WTC11 (cell line): ENCODE data around the gene RBMS2. TPM values are rescaled to one million over a fixed set of nuclear protein-coding genes. Genes with fewer than 3 reads are reported as not detected.

Source experiments
- ATAC-seq: fragments of 200-7000 bp; cut with Tn5 transposase; 2 replicates; pipeline ENCODE4 v1.10.0; 2021; ENCODE audit warnings: mild to moderate bottlenecking, moderate library complexity
- CTCF ChIA-PET: fragments of 300-600 bp; sonication (Branson Sonifier 250); formaldehyde crosslinking; loops from one replicate; lab custom pipeline; 2021; ENCODE audit warnings: antibody characterized with exemption; lab: Charles Lee
- POLR2A ChIA-PET: fragments of 350-600 bp; sonication (Branson Sonifier 250); formaldehyde crosslinking; loops from one replicate; lab custom pipeline; 2021; ENCODE audit warnings: antibody characterized with exemption; lab: Charles Lee
- DNase-seq: peaks from one replicate; pipeline ENCODE4 v3.0.0; 2021; ENCODE audit warnings: low spot score
- H3K27ac Mint-ChIP-seq: 2 replicates; pipeline ENCODE4 v1.8.0; 2021; ENCODE audit warnings: mixed read lengths
- H3K27me3 Mint-ChIP-seq: 2 replicates; pipeline ENCODE4 v1.8.0; 2021; ENCODE audit warnings: low read depth, mild to moderate bottlenecking, moderate library complexity, mixed read lengths
- H3K36me3 Mint-ChIP-seq: 2 replicates; pipeline ENCODE4 v1.8.0; 2021; ENCODE audit warnings: mixed read lengths
- H3K4me1 Mint-ChIP-seq: 2 replicates; pipeline ENCODE4 v1.8.0; 2022; ENCODE audit warnings: mixed read lengths
- H3K4me3 Mint-ChIP-seq: 2 replicates; pipeline ENCODE4 v1.8.0; 2021; ENCODE audit warnings: mild to moderate bottlenecking, moderate library complexity, mixed read lengths
- H3K9me3 Mint-ChIP-seq: 2 replicates; pipeline ENCODE4 v1.8.0; 2021; ENCODE audit warnings: mixed read lengths
- ATF1 ChIP-seq: sonication (generic); formaldehyde crosslinking; IDR thresholded peaks from 2 replicates; pipeline ENCODE4 v1.8.1; 2023; ENCODE audit warnings: mild to moderate bottlenecking, moderate library complexity, missing genetic modification reagents
- CREB1 ChIP-seq: sonication (generic); formaldehyde crosslinking; IDR thresholded peaks from 2 replicates; pipeline ENCODE4 v1.8.0; 2023; ENCODE audit warnings: mild to moderate bottlenecking, missing genetic modification reagents
- CREM ChIP-seq: sonication (generic); formaldehyde crosslinking; IDR thresholded peaks from 2 replicates; pipeline ENCODE4 v1.8.1; 2022; ENCODE audit warnings: mild to moderate bottlenecking, missing genetic modification reagents, moderate library complexity
- ELF4 ChIP-seq: sonication (generic); formaldehyde crosslinking; IDR thresholded peaks from 2 replicates; pipeline ENCODE4 v1.8.1; 2022; ENCODE audit warnings: low read depth, mild to moderate bottlenecking, moderate library complexity, missing genetic modification reagents
- FOXP1 ChIP-seq: sonication (generic); formaldehyde crosslinking; IDR thresholded peaks from 2 replicates; pipeline ENCODE4 v1.8.0; 2022; ENCODE audit warnings: missing genetic modification reagents, mild to moderate bottlenecking, moderate library complexity, borderline replicate concordance
- GABPB1 ChIP-seq: sonication (generic); formaldehyde crosslinking; IDR thresholded peaks from 2 replicates; pipeline ENCODE4 v1.8.1; 2023; ENCODE audit warnings: mild to moderate bottlenecking, missing genetic modification reagents
- MYBL2 ChIP-seq: sonication (generic); formaldehyde crosslinking; IDR thresholded peaks from 2 replicates; pipeline ENCODE4 v1.8.1; 2023; ENCODE audit warnings: mild to moderate bottlenecking, moderate library complexity, missing genetic modification reagents
- NFYB ChIP-seq: sonication (generic); formaldehyde crosslinking; conservative IDR thresholded peaks from 2 replicates; pipeline ENCODE4 v1.8.0; 2022; ENCODE audit warnings: low read depth, missing genetic modification reagents
- NR2C2 ChIP-seq: sonication (generic); formaldehyde crosslinking; IDR thresholded peaks from 2 replicates; pipeline ENCODE4 v1.8.0; 2022; ENCODE audit warnings: mild to moderate bottlenecking, missing genetic modification reagents
- OVOL2 ChIP-seq: fragments of 250-450 bp; sonication (Bioruptor Pico); IDR thresholded peaks from 2 replicates; pipeline ENCODE4 v1.9.0; 2021; ENCODE audit warnings: mild to moderate bottlenecking, borderline replicate concordance
- SMAD3 ChIP-seq: sonication (generic); formaldehyde crosslinking; IDR thresholded peaks from 2 replicates; pipeline ENCODE4 v1.8.0; 2022; ENCODE audit warnings: missing genetic modification reagents, mild to moderate bottlenecking, borderline replicate concordance
- ZNF121 ChIP-seq: sonication (generic); formaldehyde crosslinking; IDR thresholded peaks from 2 replicates; pipeline ENCODE4 v1.8.0; 2023; ENCODE audit warnings: missing genetic modification reagents
- ZNF317 ChIP-seq: sonication (generic); formaldehyde crosslinking; IDR thresholded peaks from 2 replicates; pipeline ENCODE4 v1.8.1; 2023; ENCODE audit warnings: low read depth, mild to moderate bottlenecking, moderate library complexity, missing genetic modification reagents, borderline replicate concordance
- total RNA-seq: library from RNA; stranded (reverse); gene quantifications from 3 replicates; pipeline ENCODE4 v1.2.3, GENCODE V29; 2021
- TF ChIP-seq, protein P1 (sequence below): fragments of 200-600 bp; IDR thresholded peaks from 2 replicates; pipeline ENCODE4 v1.8.0; 2022; ENCODE audit warnings: antibody characterized with exemption
- TF ChIP-seq, protein P2 (sequence below): fragments of 250-450 bp; sonication (Bioruptor Pico); IDR thresholded peaks from 2 replicates; pipeline ENCODE4 v2.1.2; 2022; ENCODE audit warnings: mild to moderate bottlenecking, moderate library complexity
- TF ChIP-seq, protein P3 (sequence below): sonication (generic); formaldehyde crosslinking; IDR thresholded peaks from 2 replicates; pipeline ENCODE4 v1.8.1; 2023; ENCODE audit warnings: mild to moderate bottlenecking, missing genetic modification reagents, borderline replicate concordance

Gene RBMS2
- total RNA-seq, 1 experiment from 2014 or later, result 16.7 TPM

DNA sequence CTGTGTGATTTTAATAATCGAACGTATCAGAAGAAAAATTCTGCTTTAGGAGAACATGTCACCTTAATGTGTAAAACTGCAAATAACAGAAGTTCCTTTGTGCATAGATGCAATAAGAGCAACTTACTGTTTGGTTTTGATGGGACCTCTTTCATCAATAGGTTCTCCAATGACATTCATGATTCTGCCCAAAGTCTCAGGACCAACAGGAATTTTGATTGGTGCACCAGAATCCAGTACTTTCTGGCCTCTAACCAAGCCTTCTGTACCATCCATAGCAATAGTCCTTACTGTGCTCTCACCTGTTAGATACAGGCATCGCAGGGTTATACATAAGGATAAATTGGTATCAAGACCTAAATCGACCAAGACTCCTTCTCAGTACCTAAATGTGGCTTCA is 123.0 kb downstream of the RBMS2 start:
- H3K27ac Mint-ChIP-seq, result peak overlapping the region; percentile 97
- H3K27me3 Mint-ChIP-seq, result no peaks in the 10 kb centered on the region; the same call in 1 of the 2 replicates
- no peak for ATAC-seq
- H3K4me3 Mint-ChIP-seq, result peak overlapping the region; percentile 99
- ChIA-PET POLR2A (interaction anchor here (1.0 to 2.2 kb wide), 2 partner anchors 10 to 73 kb away, joined by 3 to 12 read pairs; no protein-coding TSS in a partner anchor), CTCF (interaction anchor here (3.7 kb wide), 1 partner anchor 8 kb away, joined by 37 read pairs; no protein-coding TSS in a partner anchor)
- H3K4me1 Mint-ChIP-seq, result peaks cover 20% of the 10 kb centered on the region
- no peaks in the 10 kb centered on the region for H3K9me3 Mint-ChIP-seq
- no peak for DNase-seq
- H3K36me3 Mint-ChIP-seq, result peaks cover 54% of the 10 kb centered on the region
- no peak for TF ChIP-seq ELF4
- no peak for TF ChIP-seq CREM (CRISPR knock-in tag)
- TF ChIP-seq, protein P1, sequence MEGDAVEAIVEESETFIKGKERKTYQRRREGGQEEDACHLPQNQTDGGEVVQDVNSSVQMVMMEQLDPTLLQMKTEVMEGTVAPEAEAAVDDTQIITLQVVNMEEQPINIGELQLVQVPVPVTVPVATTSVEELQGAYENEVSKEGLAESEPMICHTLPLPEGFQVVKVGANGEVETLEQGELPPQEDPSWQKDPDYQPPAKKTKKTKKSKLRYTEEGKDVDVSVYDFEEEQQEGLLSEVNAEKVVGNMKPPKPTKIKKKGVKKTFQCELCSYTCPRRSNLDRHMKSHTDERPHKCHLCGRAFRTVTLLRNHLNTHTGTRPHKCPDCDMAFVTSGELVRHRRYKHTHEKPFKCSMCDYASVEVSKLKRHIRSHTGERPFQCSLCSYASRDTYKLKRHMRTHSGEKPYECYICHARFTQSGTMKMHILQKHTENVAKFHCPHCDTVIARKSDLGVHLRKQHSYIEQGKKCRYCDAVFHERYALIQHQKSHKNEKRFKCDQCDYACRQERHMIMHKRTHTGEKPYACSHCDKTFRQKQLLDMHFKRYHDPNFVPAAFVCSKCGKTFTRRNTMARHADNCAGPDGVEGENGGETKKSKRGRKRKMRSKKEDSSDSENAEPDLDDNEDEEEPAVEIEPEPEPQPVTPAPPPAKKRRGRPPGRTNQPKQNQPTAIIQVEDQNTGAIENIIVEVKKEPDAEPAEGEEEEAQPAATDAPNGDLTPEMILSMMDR, result no peak
- no peak for TF ChIP-seq SMAD3
- TF ChIP-seq MYBL2 (CRISPR knock-in tag), result no peak
- no peak for TF ChIP-seq ZNF317 (CRISPR knock-in tag)
- no peak for TF ChIP-seq GABPB1 (CRISPR knock-in tag)
- no peak for TF ChIP-seq CREB1 (CRISPR knock-in tag)
- TF ChIP-seq NR2C2 (CRISPR knock-in tag), result no peak

DNA sequence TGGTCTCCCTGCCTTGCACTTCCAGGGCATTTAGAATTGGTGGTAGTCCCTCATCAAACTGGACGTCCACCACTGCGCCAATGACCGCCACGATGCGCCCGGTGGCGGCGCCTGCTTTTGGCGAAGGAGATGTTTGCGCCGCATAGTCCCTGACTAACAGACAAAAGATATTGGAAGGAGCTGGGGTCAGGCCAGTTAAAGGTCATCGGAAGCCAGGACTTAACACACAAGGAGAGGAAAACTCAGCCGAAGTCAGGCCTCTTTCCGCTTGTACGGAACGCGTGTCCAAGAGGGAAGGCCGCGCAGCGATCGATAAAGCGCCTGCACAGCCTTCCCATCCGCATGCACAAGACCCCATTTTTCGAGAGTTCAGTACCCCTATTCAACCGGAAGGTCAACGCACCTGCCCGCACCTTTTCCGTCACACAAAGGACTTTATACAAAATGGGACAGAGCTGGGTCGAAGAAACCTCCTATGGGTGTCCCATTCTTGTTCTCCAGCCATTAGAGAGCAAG is 123.6 kb downstream of the RBMS2 start:
- ATAC-seq (no peak), DNase-seq (no peak)
- TF ChIP-seq OVOL2 (CRISPR knock-in tag) (no peak), FOXP1 (CRISPR knock-in tag) (peak; percentile 0; the same call in 1 of the 2 replicates), ATF1 (0 out of 2 replicates have a peak, but pooled peaks have one; percentile 26), ZNF121 (CRISPR knock-in tag) (no peak), NFYB (CRISPR knock-in tag) (no peak)
- TF ChIP-seq, protein P2, sequence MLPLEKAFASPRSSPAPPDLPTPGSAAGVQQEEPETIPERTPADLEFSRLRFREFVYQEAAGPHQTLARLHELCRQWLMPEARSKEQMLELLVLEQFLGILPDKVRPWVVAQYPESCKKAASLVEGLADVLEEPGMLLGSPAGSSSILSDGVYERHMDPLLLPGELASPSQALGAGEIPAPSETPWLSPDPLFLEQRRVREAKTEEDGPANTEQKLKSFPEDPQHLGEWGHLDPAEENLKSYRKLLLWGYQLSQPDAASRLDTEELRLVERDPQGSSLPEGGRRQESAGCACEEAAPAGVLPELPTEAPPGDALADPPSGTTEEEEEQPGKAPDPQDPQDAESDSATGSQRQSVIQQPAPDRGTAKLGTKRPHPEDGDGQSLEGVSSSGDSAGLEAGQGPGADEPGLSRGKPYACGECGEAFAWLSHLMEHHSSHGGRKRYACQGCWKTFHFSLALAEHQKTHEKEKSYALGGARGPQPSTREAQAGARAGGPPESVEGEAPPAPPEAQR (CRISPR knock-in tag), result no peak
- TF ChIP-seq, protein P3, sequence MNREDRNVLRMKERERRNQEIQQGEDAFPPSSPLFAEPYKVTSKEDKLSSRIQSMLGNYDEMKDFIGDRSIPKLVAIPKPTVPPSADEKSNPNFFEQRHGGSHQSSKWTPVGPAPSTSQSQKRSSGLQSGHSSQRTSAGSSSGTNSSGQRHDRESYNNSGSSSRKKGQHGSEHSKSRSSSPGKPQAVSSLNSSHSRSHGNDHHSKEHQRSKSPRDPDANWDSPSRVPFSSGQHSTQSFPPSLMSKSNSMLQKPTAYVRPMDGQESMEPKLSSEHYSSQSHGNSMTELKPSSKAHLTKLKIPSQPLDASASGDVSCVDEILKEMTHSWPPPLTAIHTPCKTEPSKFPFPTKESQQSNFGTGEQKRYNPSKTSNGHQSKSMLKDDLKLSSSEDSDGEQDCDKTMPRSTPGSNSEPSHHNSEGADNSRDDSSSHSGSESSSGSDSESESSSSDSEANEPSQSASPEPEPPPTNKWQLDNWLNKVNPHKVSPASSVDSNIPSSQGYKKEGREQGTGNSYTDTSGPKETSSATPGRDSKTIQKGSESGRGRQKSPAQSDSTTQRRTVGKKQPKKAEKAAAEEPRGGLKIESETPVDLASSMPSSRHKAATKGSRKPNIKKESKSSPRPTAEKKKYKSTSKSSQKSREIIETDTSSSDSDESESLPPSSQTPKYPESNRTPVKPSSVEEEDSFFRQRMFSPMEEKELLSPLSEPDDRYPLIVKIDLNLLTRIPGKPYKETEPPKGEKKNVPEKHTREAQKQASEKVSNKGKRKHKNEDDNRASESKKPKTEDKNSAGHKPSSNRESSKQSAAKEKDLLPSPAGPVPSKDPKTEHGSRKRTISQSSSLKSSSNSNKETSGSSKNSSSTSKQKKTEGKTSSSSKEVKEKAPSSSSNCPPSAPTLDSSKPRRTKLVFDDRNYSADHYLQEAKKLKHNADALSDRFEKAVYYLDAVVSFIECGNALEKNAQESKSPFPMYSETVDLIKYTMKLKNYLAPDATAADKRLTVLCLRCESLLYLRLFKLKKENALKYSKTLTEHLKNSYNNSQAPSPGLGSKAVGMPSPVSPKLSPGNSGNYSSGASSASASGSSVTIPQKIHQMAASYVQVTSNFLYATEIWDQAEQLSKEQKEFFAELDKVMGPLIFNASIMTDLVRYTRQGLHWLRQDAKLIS (CRISPR knock-in tag), result no peak
- Mint-ChIP-seq H3K27me3 (no peaks in the 10 kb centered on the region; the same call in 1 of the 2 replicates), H3K4me3 (peak overlapping the region; percentile 99), H3K4me1 (peaks cover 20% of the 10 kb centered on the region), H3K36me3 (peaks cover 48% of the 10 kb centered on the region), H3K27ac (peak overlapping the region; percentile 97), H3K9me3 (no peaks in the 10 kb centered on the region)
- POLR2A ChIA-PET, result interaction anchor here (0.5 to 2.2 kb wide), 6 partner anchors 9 to 423 kb away, joined by 3 to 12 read pairs (median 6); partner anchors contain the start of genes PTGES3 and RNF41
- CTCF ChIA-PET, result interaction anchor here (0.6 to 3.7 kb wide), 2 partner anchors 9 to 17 kb away, joined by 3 to 37 read pairs; no protein-coding TSS in a partner anchor

Other genes with a start within 250 kb of the RBMS2 start
- gene CS, start 221.5 kb upstream of the RBMS2 start, total RNA-seq, result 241 to 275 TPM (median 246 TPM) in 3 replicates
- 171 to 193 TPM (median 192 TPM) in 3 replicates for gene CNPY2, start 205.8 kb upstream of the RBMS2 start, total RNA-seq
- gene PAN2, start 187.8 kb upstream of the RBMS2 start, total RNA-seq, result 46.7 to 58.0 TPM (median 57.5 TPM) in 3 replicates
- gene IL23A, start 182.9 kb upstream of the RBMS2 start, total RNA-seq, result 2.9 to 3.0 TPM (median 2.9 TPM) in 3 replicates
- gene STAT2, start 161.7 kb upstream of the RBMS2 start, total RNA-seq, result 53.2 to 54.5 TPM (median 54.5 TPM) in 3 replicates
- gene APOF, start 159.0 kb upstream of the RBMS2 start, total RNA-seq, result 0.11 TPM in 1 of 3 replicates, not detected in the others
- 60.9 to 67.1 TPM (median 64.9 TPM) in 3 replicates for gene TIMELESS, start 72.4 kb upstream of the RBMS2 start, total RNA-seq
- not detected in 3 replicates for gene MIP, start 67.2 kb upstream of the RBMS2 start, total RNA-seq
- gene SPRYD4, start 53.2 kb upstream of the RBMS2 start, total RNA-seq, result 2.8 to 4.2 TPM (median 3.1 TPM) in 3 replicates
- gene GLS2, start 33.7 kb upstream of the RBMS2 start, total RNA-seq, result 14.8 to 17.2 TPM (median 15.9 TPM) in 3 replicates
- gene BAZ2A, start 108.5 kb downstream of the RBMS2 start, total RNA-seq, result 103 to 114 TPM (median 108 TPM) in 3 replicates
- gene ATP5F1B, start 124.2 kb downstream of the RBMS2 start, total RNA-seq, result 971 to 1,064 TPM (median 1,005 TPM) in 3 replicates
- gene PTGES3, start 166.5 kb downstream of the RBMS2 start, total RNA-seq, result 394 to 436 TPM (median 420 TPM) in 3 replicates
- gene NACA, start 203.5 kb downstream of the RBMS2 start, total RNA-seq, result 987 to 1,052 TPM (median 1,025 TPM) in 3 replicates
- gene PRIM1, start 230.5 kb downstream of the RBMS2 start, total RNA-seq, result 51.7 to 54.5 TPM (median 54.0 TPM) in 3 replicates
- 2.4 to 5.6 TPM (median 4.8 TPM) in 3 replicates for gene HSD17B6, start 241.5 kb downstream of the RBMS2 start, total RNA-seq